ENCODE results near the gene CCZ1. TPM values are rescaled to one million over a fixed set of nuclear protein-coding genes. Genes with fewer than 3 reads are reported as not detected.
"Not testable (repeated sequence)": the region's sequence is repeated elsewhere in the genome, so short reads cannot be mapped to it uniquely, and the experiment has no call there.

CCZ1 gene
- total and polyA plus RNA-seq, 2 of the 13 experiments (the other 11 are each of a cell fraction or from before 2014, with no cell fraction given) = 19.1 to 66.7 TPM

DNA sequence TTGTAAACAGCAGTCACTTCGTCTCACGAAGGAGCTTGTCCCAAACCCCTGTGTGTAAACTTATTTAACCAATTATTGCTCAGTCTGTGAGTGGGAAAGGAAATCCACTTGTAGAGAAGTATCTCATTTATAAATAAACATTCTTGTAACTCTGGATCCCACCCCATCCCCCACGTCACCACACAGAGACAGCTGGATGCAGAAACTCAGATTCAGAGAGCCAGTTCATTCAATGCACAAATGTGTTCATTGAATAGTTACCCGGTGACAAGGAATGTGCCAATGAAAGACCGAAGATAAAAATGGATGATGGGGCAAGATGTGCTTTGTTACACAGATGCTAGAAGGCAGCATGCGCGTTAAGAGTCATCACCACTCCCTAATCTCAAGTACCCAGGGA, 26.2 kb upstream of the CCZ1 start:
- H3K4me3 ChIP-seq (replicated peaks in 1 of 3; ENCODE audit: insufficient read depth in 1 of 3, low read depth in 2 of 3, low read length in 3 of 3) = no peak overlapping the region
- WGBS (ENCODE audit: low lambda C conversion rate) = 11% methylated on average over 7 of the region's 7 CpGs
- no peak for DNase-seq (ENCODE audit: low spot score)
- H3K79me2 ChIP-seq (ENCODE audit: insufficient read depth, low read length) = no peaks in the 10 kb centered on the region
- peak overlapping the region; percentile 4; the same call in 1 of the 2 replicates for H3K4me2 ChIP-seq (ENCODE audit: low read depth, low read length)
- no peaks in the 10 kb centered on the region for H4K20me1 ChIP-seq (ENCODE audit: insufficient read depth, low read length)
- H3K27ac ChIP-seq (ENCODE audit: extremely low read length, insufficient read depth, low read length) = no peak overlapping the region
- H2AFZ ChIP-seq (ENCODE audit: low read length) = no peak overlapping the region
- TF ChIP-seq E2F1 (CRISPR knock-in tag; IDR thresholded peaks at IDR 0.05) (no peak), RBM39 (IDR thresholded peaks at IDR 0.05; ENCODE audit: low read depth, low read length, poor library complexity, severe bottlenecking) (no peak), SOX6 (IDR thresholded peaks at IDR 0.05) (no peak), SOX6 (CRISPR knock-in tag; IDR thresholded peaks at IDR 0.05) (peak; percentile 18; the same call in 1 of the 2 replicates), ZNF367 (CRISPR knock-in tag; IDR thresholded peaks at IDR 0.05; ENCODE audit: borderline replicate concordance) (no peak)
- TF ChIP-seq, protein P1, sequence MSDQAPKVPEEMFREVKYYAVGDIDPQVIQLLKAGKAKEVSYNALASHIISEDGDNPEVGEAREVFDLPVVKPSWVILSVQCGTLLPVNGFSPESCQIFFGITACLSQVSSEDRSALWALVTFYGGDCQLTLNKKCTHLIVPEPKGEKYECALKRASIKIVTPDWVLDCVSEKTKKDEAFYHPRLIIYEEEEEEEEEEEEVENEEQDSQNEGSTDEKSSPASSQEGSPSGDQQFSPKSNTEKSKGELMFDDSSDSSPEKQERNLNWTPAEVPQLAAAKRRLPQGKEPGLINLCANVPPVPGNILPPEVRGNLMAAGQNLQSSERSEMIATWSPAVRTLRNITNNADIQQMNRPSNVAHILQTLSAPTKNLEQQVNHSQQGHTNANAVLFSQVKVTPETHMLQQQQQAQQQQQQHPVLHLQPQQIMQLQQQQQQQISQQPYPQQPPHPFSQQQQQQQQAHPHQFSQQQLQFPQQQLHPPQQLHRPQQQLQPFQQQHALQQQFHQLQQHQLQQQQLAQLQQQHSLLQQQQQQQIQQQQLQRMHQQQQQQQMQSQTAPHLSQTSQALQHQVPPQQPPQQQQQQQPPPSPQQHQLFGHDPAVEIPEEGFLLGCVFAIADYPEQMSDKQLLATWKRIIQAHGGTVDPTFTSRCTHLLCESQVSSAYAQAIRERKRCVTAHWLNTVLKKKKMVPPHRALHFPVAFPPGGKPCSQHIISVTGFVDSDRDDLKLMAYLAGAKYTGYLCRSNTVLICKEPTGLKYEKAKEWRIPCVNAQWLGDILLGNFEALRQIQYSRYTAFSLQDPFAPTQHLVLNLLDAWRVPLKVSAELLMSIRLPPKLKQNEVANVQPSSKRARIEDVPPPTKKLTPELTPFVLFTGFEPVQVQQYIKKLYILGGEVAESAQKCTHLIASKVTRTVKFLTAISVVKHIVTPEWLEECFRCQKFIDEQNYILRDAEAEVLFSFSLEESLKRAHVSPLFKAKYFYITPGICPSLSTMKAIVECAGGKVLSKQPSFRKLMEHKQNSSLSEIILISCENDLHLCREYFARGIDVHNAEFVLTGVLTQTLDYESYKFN (CRISPR knock-in tag; conservative IDR thresholded peaks at IDR 0.05) = 0 out of 2 replicates have a peak, but pooled peaks have one; percentile 16
- POLR2A ChIA-PET = no interaction called here
- no peaks in the 10 kb centered on the region for H3K36me3 ChIP-seq (replicated peaks in 1 of 2; ENCODE audit: control insufficient read depth in 1 of 2, insufficient read depth in 2 of 2, low read length in 2 of 2)
- no peak for ATAC-seq
- H3K27me3 ChIP-seq (ENCODE audit: control insufficient read depth in 1 of 2, insufficient read depth in 2 of 2, low read length in 2 of 2) = no peaks in the 10 kb centered on the region
- intact Hi-C loops (cut with micrococcal nuclease; ENCODE audit: unreplicated experiment) (no loop called here), in situ Hi-C loops (cut with HindIII; ENCODE audit: extremely low pct_ligation_motif_present, low pct_unique_long_range_greater_than_20kb) (no loop called here)
- FAIRE-seq = no peak
- H3K4me1 ChIP-seq (ENCODE audit: insufficient read depth, low read length) = peaks cover 32% of the 10 kb centered on the region
- no TSS peak for BruUV-seq (replicated peaks)
- no peak overlapping the region for H3K9ac ChIP-seq (ENCODE audit: insufficient read depth, low read depth, low read length)
- no peaks in the 10 kb centered on the region for H3K9me3 ChIP-seq (ENCODE audit: low read length)
- CTCF ChIA-PET (ENCODE audit: low intra/inter-chr PET ratio, low total read pairs) = no interaction called here

DNA sequence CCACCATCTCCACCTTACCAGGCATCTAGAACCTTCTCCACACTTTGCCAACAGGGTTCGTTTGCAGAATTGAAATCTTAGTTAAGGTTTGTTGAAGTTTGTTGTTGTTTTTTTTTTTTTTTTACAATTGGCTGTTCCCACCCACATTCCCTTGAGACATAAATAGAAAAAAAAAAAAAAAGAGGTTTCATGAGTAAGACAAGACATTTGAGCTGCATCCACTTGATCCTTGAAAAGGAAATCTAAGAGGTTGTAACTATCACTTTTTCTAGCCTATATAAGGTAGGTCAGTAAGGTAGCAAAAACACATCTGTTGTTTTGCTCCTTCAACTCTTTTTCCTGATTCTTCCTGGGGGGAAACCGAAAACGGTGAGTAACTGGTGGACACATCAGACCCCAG, 18.9 kb upstream of the CCZ1 start:
- BruUV-seq (replicated peaks); H3K9ac ChIP-seq (ENCODE audit: insufficient read depth, low read depth, low read length); H3K4me2 ChIP-seq (ENCODE audit: low read depth, low read length); DNase-seq (ENCODE audit: low spot score); intact Hi-C loops (cut with micrococcal nuclease; ENCODE audit: unreplicated experiment); POLR2A ChIA-PET; H3K36me3 ChIP-seq (replicated peaks in 1 of 2; ENCODE audit: control insufficient read depth in 1 of 2, insufficient read depth in 2 of 2, low read length in 2 of 2); H3K9me3 ChIP-seq (ENCODE audit: low read length); H4K20me1 ChIP-seq (ENCODE audit: insufficient read depth, low read length); H3K27me3 ChIP-seq (ENCODE audit: control insufficient read depth in 1 of 2, insufficient read depth in 2 of 2, low read length in 2 of 2); FAIRE-seq; H3K79me2 ChIP-seq (ENCODE audit: insufficient read depth, low read length); CTCF ChIA-PET (ENCODE audit: low intra/inter-chr PET ratio, low total read pairs); H3K27ac ChIP-seq (ENCODE audit: extremely low read length, insufficient read depth, low read length); in situ Hi-C loops (cut with HindIII; ENCODE audit: extremely low pct_ligation_motif_present, low pct_unique_long_range_greater_than_20kb); ATAC-seq; H3K4me1 ChIP-seq (ENCODE audit: insufficient read depth, low read length); H3K4me3 ChIP-seq (replicated peaks in 1 of 3; ENCODE audit: insufficient read depth in 1 of 3, low read depth in 2 of 3, low read length in 3 of 3); H2AFZ ChIP-seq (ENCODE audit: low read length): not testable (repeated sequence)
- 1% methylated on average over 3 of the region's 3 CpGs for WGBS (ENCODE audit: low lambda C conversion rate)

- H3K79me2 ChIP-seq (ENCODE audit: insufficient read depth, low read length); BruUV-seq (replicated peaks); ATAC-seq; H3K9ac ChIP-seq (ENCODE audit: insufficient read depth, low read depth, low read length); H3K4me1 ChIP-seq (ENCODE audit: insufficient read depth, low read length); POLR2A ChIA-PET; H3K27ac ChIP-seq (ENCODE audit: extremely low read length, insufficient read depth, low read length); intact Hi-C loops (cut with micrococcal nuclease; ENCODE audit: unreplicated experiment); H4K20me1 ChIP-seq (ENCODE audit: insufficient read depth, low read length); H3K9me3 ChIP-seq (ENCODE audit: low read length); H2AFZ ChIP-seq (ENCODE audit: low read length); H3K27me3 ChIP-seq (ENCODE audit: control insufficient read depth in 1 of 2, insufficient read depth in 2 of 2, low read length in 2 of 2); H3K4me2 ChIP-seq (ENCODE audit: low read depth, low read length); DNase-seq (ENCODE audit: low spot score); H3K36me3 ChIP-seq (replicated peaks in 1 of 2; ENCODE audit: control insufficient read depth in 1 of 2, insufficient read depth in 2 of 2, low read length in 2 of 2); FAIRE-seq; CTCF ChIA-PET (ENCODE audit: low intra/inter-chr PET ratio, low total read pairs); in situ Hi-C loops (cut with HindIII; ENCODE audit: extremely low pct_ligation_motif_present, low pct_unique_long_range_greater_than_20kb); H3K4me3 ChIP-seq (replicated peaks in 1 of 3; ENCODE audit: insufficient read depth in 1 of 3, low read depth in 2 of 3, low read length in 3 of 3): not testable (repeated sequence)
- 40% methylated on average over 6 of the region's 6 CpGs for WGBS (ENCODE audit: low lambda C conversion rate)
Measured at GRCh38 chr7:5880106-5880505, 18.4 kb upstream of the CCZ1 start.
